ENCODE data around the gene BDH1. TPM values are rescaled to one million over a fixed set of nuclear protein-coding genes. Genes with fewer than 3 reads are reported as not detected.
"Not testable (repeated sequence)": the region's sequence is repeated elsewhere in the genome, so short reads cannot be mapped to it uniquely, and the experiment has no call there.

Gene BDH1
- total and polyA plus RNA-seq, 2 of the 8 experiments (the other 6 are each of a cell fraction or from before 2014, with no cell fraction given): 27.2 to 28.1 TPM

- TF ChIP-seq, protein P1, sequence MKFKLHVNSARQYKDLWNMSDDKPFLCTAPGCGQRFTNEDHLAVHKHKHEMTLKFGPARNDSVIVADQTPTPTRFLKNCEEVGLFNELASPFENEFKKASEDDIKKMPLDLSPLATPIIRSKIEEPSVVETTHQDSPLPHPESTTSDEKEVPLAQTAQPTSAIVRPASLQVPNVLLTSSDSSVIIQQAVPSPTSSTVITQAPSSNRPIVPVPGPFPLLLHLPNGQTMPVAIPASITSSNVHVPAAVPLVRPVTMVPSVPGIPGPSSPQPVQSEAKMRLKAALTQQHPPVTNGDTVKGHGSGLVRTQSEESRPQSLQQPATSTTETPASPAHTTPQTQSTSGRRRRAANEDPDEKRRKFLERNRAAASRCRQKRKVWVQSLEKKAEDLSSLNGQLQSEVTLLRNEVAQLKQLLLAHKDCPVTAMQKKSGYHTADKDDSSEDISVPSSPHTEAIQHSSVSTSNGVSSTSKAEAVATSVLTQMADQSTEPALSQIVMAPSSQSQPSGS (IDR thresholded peaks at IDR 0.05; ENCODE audit: low read length): no peak
- no peak for TF ChIP-seq SP1 (IDR thresholded peaks at IDR 0.05; ENCODE audit: low read depth, low read length)
Observed at GRCh38 chr3:197589545-197589944, 33.8 kb upstream of the BDH1 start (continued).

DNA sequence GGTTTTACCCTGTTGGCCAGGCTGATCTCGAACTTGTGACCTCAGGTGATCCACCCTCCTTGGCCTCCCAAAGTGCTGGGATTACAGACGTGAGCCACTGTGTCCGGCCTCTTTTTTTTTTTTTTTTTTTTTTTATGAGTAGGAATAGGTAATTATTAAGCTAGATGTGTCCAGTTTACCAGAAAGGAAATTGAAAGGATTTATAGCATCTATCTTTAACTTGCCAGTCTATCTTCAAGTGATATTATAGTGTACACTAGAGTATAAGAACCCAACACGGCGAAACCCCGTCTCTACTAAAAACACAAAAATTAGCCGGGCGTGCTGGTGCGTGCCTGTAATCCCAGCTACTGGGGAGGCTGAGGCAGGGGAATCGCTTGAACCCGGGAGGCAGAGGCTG lies 31.0 kb upstream of the BDH1 start:
- not testable (repeated sequence) for H4K91ac ChIP-seq (replicated peaks; ENCODE audit: insufficient read length, low read length); H3K4me1 ChIP-seq (replicated peaks in 1 of 4; ENCODE audit: control insufficient read depth in 3 of 4, insufficient read depth in 4 of 4, low read length in 3 of 4); H4K20me1 ChIP-seq (replicated peaks in 1 of 2; ENCODE audit: control insufficient read depth in 1 of 2, insufficient read depth in 2 of 2, low read length in 2 of 2); H3K9me3 ChIP-seq (ENCODE audit: insufficient read depth in 2 of 2, low read depth in 1 of 2, low read length in 1 of 2); H3K4ac ChIP-seq (replicated peaks; ENCODE audit: insufficient read length, low read depth, low read length); H2AK5ac ChIP-seq (ENCODE audit: low read depth, low read length); H4K5ac ChIP-seq (ENCODE audit: insufficient read length, low read depth, low read length); H2BK12ac ChIP-seq (ENCODE audit: low read depth, low read length); H4K8ac ChIP-seq (ENCODE audit: extremely low read depth, insufficient read depth, low read length); H3K36me3 ChIP-seq (ENCODE audit: control insufficient read depth in 2 of 4, insufficient read depth in 4 of 4, low read length in 3 of 4); H3K79me1 ChIP-seq (ENCODE audit: low read depth, low read length); H2BK20ac ChIP-seq (ENCODE audit: low read length); H2BK120ac ChIP-seq (replicated peaks; ENCODE audit: low read depth, low read length); H2BK5ac ChIP-seq (ENCODE audit: low read depth, low read length); H2BK15ac ChIP-seq (ENCODE audit: low read length); DNase-seq (ENCODE audit: low read depth in 1 of 2, low spot score in 2 of 2); FAIRE-seq; H3K23me2 ChIP-seq (ENCODE audit: low read depth, low read length); H3K4me2 ChIP-seq (ENCODE audit: insufficient read depth in 1 of 2, low read depth in 2 of 2, low read length in 2 of 2); H3K23ac ChIP-seq (ENCODE audit: insufficient read length); H3K9ac ChIP-seq (replicated peaks in 1 of 4; ENCODE audit: extremely low read depth in 1 of 4, low read depth in 3 of 4, low read length in 3 of 4); H3K18ac ChIP-seq (ENCODE audit: extremely low read depth, low read length); H3K27me3 ChIP-seq (replicated peaks in 1 of 4; ENCODE audit: control insufficient read depth in 3 of 4, extremely low read depth in 1 of 4, insufficient read depth in 3 of 4, low read length in 3 of 4); H3K79me2 ChIP-seq (ENCODE audit: control insufficient read depth in 1 of 2, insufficient read depth in 2 of 2, low read length in 2 of 2); H3K27ac ChIP-seq (ENCODE audit: low read depth, low read length); H3K4me3 ChIP-seq (ENCODE audit: extremely low read depth in 1 of 4, insufficient read depth in 2 of 4, low read depth in 3 of 4, low read length in 4 of 4); H2AFZ ChIP-seq (ENCODE audit: low read length); H3K56ac ChIP-seq (replicated peaks; ENCODE audit: insufficient read length, low read depth, low read length); H3K14ac ChIP-seq (ENCODE audit: insufficient read length)
- ChIA-PET CTCF (ENCODE audit: partially characterized antibody) (interaction anchor here (0.8 to 5.8 kb wide), 3 partner anchors 9 to 23 kb away, joined by 3 to 42 read pairs (median 4); no protein-coding TSS in a partner anchor), POLR2A (ENCODE audit: partially characterized antibody) (interaction anchor here (1.2 to 1.4 kb wide), 2 partner anchors 12 to 13 kb away, joined by 5 to 7 read pairs; no protein-coding TSS in a partner anchor)
- 96% methylated on average over 8 of the region's 11 CpGs; no CpG with 5 or more reads in 1 of the 2 experiments for WGBS, 2 experiments (ENCODE audit: extremely low coverage in 1 of 2, insufficient coverage in 1 of 2, insufficient read length in 1 of 2, insufficient replicate concordance in 2 of 2, low coverage in 1 of 2, low lambda C conversion rate in 2 of 2, missing lambda C conversion rate in 1 of 2)
